Natural killer cell (primary cell): ENCODE measurements around the gene MOG. TPM values are rescaled to one million over a fixed set of nuclear protein-coding genes. Genes with fewer than 3 reads are reported as not detected.

ENCODE experiments used
- ATAC-seq, 3 donors: fragments of 150-1000 bp in 2 of 3; fragments of 200-7000 bp in 1 of 3; cut with Tn5 transposase; 1 replicate in 1 of 3; 2 replicates in 2 of 3; pipeline ENCODE4 v1.10.0; 2021; ENCODE audit warnings: mild to moderate bottlenecking in 2 of 3, moderate library complexity in 2 of 3
- DNase-seq, 2 donors: peaks; one replicate each; pipeline versions ENCODE4 v3.0.0 to v3.0.0-alpha.2; 2013 to 2021; ENCODE audit warnings: mixed read lengths in 1 of 2
- H3K27ac ChIP-seq: one replicate; pipeline ENCODE4 v1.5.1; 2013; ENCODE audit warnings: mild to moderate bottlenecking, low read length
- H3K27me3 ChIP-seq: one replicate; pipeline ENCODE4 v1.6.1; 2013; ENCODE audit warnings: low read length; ENCODE audit not compliant: control insufficient read depth, insufficient read depth
- H3K36me3 ChIP-seq: one replicate; pipeline ENCODE4 v1.6.1; 2013; ENCODE audit warnings: low read length; ENCODE audit not compliant: control insufficient read depth, insufficient read depth
- H3K4me1 ChIP-seq: one replicate; pipeline ENCODE4 v1.6.1; 2013; ENCODE audit warnings: low read length; ENCODE audit not compliant: control insufficient read depth, insufficient read depth
- H3K4me3 ChIP-seq: one replicate; pipeline ENCODE4 v1.5.1; 2013; ENCODE audit warnings: low read length
- H3K9me3 ChIP-seq: one replicate; pipeline ENCODE4 v1.6.1; 2013; ENCODE audit warnings: low read length; ENCODE audit not compliant: control insufficient read depth, insufficient read depth
- H3K27ac Mint-ChIP-seq, 2 donors: one replicate each; pipeline ENCODE4 v1.8.0; 2022; ENCODE audit warnings: mild to moderate bottlenecking in 2 of 2, mixed read lengths in 2 of 2, moderate library complexity in 1 of 2
- H3K27me3 Mint-ChIP-seq, 2 donors: one replicate each; pipeline ENCODE4 v1.8.0; 2022; ENCODE audit warnings: low read depth in 2 of 2, mixed read lengths in 2 of 2
- H3K36me3 Mint-ChIP-seq: one replicate; pipeline ENCODE4 v1.8.0; 2022; ENCODE audit warnings: mixed read lengths
- H3K4me1 Mint-ChIP-seq, 2 donors: one replicate each; pipeline ENCODE4 v1.8.0; 2022; ENCODE audit warnings: mixed read lengths in 2 of 2
- H3K4me3 Mint-ChIP-seq: one replicate; pipeline ENCODE4 v1.8.0; 2022; ENCODE audit warnings: mild to moderate bottlenecking, moderate library complexity, mixed read lengths
- H3K9me3 Mint-ChIP-seq, 2 donors: one replicate each; pipeline ENCODE4 v1.8.0; 2022; ENCODE audit warnings: mixed read lengths in 2 of 2
- WGBS: methylation state at CpG from one replicate; pipeline ENCODE4 v1.1.7; 2013; ENCODE audit warnings: missing lambda C conversion rate; ENCODE audit not compliant: insufficient coverage; 5-methylcytosine and 5-hydroxymethylcytosine counted together
- intact Hi-C: fragments of 100-400 bp; cut with micrococcal nuclease; formaldehyde crosslinking; loops from one replicate; pipeline ENCODE4 v1.14.2; 2022
- total RNA-seq, 4 donors: library from RNA; stranded (reverse); fragments of 120-200 nt in 1 of 4; gene quantifications; one replicate each; pipeline versions ENCODE4 v1.2.3 to v1.2.4, GENCODE V29; 2013 to 2022
- TF ChIP-seq, protein P1 (sequence below): fragments of 200-600 bp; IDR thresholded peaks from one replicate; pipeline ENCODE4 v1.8.0; 2022; ENCODE audit warnings: antibody characterized with exemption

MOG gene
- total RNA-seq, 3 donors from 2014 or later (not counting 1 experiment from before 2014, with no cell fraction given) = not detected

DNA sequence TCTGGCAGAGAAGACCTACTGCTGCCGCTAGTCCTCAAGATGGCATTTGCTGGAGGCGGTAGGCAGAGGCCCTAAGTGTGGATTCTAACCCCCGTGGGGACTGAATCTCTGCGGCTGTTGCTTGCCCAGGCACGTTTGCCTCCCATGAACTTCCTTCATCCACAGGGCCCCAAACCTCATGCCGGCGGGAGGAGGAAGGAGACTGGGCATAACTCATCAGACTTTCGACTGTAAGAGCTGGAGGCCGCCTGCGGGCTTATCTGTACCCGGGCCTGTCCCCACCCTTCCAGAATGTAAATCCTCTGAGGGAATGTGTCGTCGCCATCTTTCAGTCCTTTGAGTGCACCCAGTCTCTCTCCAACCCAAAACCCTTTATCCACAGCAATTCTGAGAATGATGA is 23.1 kb downstream of the MOG start:
- TF ChIP-seq, protein P1, sequence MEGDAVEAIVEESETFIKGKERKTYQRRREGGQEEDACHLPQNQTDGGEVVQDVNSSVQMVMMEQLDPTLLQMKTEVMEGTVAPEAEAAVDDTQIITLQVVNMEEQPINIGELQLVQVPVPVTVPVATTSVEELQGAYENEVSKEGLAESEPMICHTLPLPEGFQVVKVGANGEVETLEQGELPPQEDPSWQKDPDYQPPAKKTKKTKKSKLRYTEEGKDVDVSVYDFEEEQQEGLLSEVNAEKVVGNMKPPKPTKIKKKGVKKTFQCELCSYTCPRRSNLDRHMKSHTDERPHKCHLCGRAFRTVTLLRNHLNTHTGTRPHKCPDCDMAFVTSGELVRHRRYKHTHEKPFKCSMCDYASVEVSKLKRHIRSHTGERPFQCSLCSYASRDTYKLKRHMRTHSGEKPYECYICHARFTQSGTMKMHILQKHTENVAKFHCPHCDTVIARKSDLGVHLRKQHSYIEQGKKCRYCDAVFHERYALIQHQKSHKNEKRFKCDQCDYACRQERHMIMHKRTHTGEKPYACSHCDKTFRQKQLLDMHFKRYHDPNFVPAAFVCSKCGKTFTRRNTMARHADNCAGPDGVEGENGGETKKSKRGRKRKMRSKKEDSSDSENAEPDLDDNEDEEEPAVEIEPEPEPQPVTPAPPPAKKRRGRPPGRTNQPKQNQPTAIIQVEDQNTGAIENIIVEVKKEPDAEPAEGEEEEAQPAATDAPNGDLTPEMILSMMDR = no peak
- Mint-ChIP-seq H3K9me3 (no peaks in the 10 kb centered on the region), H3K36me3 (no peaks in the 10 kb centered on the region), H3K4me3 (peak overlapping the region; percentile 87), H3K4me1 (peaks cover 10 to 11% of the 10 kb centered on the region in 2 donors), H3K27me3 (peaks cover 0 to 2% of the 10 kb centered on the region in 2 donors), H3K27ac (no peak overlapping the region)
- Histone ChIP-seq H3K4me1 (peaks cover 4% of the 10 kb centered on the region), H3K4me3 (no peak overlapping the region), H3K9me3 (no peaks in the 10 kb centered on the region), H3K27ac (no peak overlapping the region), H3K27me3 (no peaks in the 10 kb centered on the region), H3K36me3 (no peaks in the 10 kb centered on the region)
- 61% methylated on average over 13 of the region's 13 CpGs for WGBS
- DNase-seq (no peak), ATAC-seq (peak in 1 of 3 donors; percentile 15)
- intact Hi-C loops = no loop called here

DNA sequence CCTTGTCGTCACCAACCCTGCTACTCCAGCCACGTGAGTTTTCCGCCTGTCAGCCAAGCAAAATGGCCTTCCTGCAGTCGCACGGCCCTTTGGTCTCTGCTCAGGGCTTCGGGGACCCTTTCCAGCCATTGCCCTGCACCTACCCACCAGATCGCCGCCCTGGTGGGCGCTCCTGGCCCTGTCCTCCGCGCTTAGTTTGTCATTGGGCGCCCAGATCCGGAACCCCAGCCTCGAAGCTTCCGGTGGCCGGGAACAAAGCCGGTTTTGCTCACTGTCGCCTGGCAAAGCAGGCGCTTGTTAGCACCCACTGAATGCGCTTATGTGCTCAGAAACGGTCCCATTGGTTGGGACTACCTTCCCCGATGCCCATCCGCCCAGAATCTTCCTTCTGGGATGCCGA is 23.5 kb downstream of the MOG start:
- TF ChIP-seq, protein P1 = no peak
- no peaks in the 10 kb centered on the region for H3K9me3 Mint-ChIP-seq
- peak in 1 of 3 donors; percentile 62 for ATAC-seq

DNA sequence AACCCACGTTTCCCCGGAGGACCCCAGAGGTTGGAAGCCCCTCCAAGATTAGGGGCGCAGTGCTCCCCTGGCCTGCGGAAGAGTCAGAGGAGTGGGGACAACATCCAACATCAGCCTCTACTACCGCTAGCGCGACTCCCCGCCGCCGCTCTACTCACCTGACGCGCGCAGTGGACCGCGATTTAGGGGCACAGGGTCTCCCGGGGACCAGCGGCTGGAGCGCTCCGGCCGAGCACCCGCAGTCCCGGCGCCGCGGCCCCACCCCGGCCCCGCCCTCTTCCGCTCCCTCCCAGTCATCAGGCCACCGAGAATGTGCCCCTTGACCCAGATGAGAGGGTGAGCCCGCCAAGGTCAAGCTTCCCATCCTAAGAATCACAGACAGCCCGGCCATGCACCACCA is 24.0 kb downstream of the MOG start, which contains the start of gene ZFP57:
Gene ZFP57 (minus strand): TSS at position 249 of the 400 bp plus-strand sequence. CDS start 4,149 bp downstream, outside the sequence.
- Histone ChIP-seq H3K4me1 (peaks cover 4% of the 10 kb centered on the region), H3K9me3 (no peaks in the 10 kb centered on the region), H3K4me3 (peak within 1 kb of the TSS; percentile 45), H3K27ac (peak within 1 kb of the TSS; percentile 29), H3K27me3 (no peaks in the 10 kb centered on the region), H3K36me3 (no peaks in the 10 kb centered on the region)
- H3K4me1 Mint-ChIP-seq = peaks cover 10 to 11% of the 10 kb centered on the region in 2 donors
- H3K4me3 Mint-ChIP-seq = peak within 1 kb of the TSS; percentile 87
- 48% methylated on average over 31 of the region's 31 CpGs for WGBS
- no peak for DNase-seq
- intact Hi-C loops = no loop called here
- no peaks in the 10 kb centered on the region for H3K36me3 Mint-ChIP-seq
- peaks cover 0 to 2% of the 10 kb centered on the region in 2 donors for H3K27me3 Mint-ChIP-seq
- TF ChIP-seq, protein P1 = no peak
- ATAC-seq = peak in 1 of 3 donors; percentile 42
- H3K9me3 Mint-ChIP-seq = no peaks in the 10 kb centered on the region
- peak within 1 kb of the TSS in 1 of 2 donors; percentile 60 for H3K27ac Mint-ChIP-seq

More for the DNA sequence above, 23.5 kb downstream of the MOG start:
- H3K4me1 ChIP-seq = peaks cover 4% of the 10 kb centered on the region
- Mint-ChIP-seq H3K27ac (peak overlapping the region in 1 of 2 donors; percentile 60), H3K4me1 (peaks cover 10 to 11% of the 10 kb centered on the region in 2 donors), H3K4me3 (peak overlapping the region; percentile 87), H3K36me3 (no peaks in the 10 kb centered on the region), H3K27me3 (peaks cover 0 to 2% of the 10 kb centered on the region in 2 donors)
- intact Hi-C loops = no loop called here
- no peak for DNase-seq
- 73% methylated on average over 24 of the region's 24 CpGs for WGBS
- H3K9me3 ChIP-seq = no peaks in the 10 kb centered on the region
- H3K36me3 ChIP-seq = no peaks in the 10 kb centered on the region
- peak overlapping the region; percentile 29 for H3K27ac ChIP-seq
- peak overlapping the region; percentile 45 for H3K4me3 ChIP-seq
- H3K27me3 ChIP-seq = no peaks in the 10 kb centered on the region

DNA sequence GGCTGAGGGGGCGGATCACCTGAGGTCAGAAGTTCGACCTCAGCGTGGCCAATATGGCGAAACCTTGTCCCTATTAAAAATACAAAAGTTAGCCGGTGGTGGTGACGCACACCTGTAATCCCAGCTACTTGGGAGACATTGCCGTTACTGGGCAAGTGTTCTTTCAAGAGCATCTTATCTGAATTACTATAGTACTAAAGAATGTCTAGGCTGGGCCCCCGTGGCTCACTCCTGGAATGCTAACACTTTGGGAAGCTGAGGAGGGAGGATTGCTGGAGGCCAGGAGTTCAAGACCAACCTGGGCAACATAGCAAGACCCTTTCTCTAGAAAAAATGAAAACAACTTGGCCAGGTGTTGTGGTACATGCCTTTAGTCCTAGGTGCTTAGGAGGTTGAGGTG is 24.9 kb downstream of the MOG start:
- intact Hi-C loops = no loop called here
- peaks cover 7 to 10% of the 10 kb centered on the region in 2 donors for H3K4me1 Mint-ChIP-seq

More for the DNA sequence above, 24.9 kb downstream of the MOG start:
- no peak overlapping the region for H3K4me3 Mint-ChIP-seq
- Histone ChIP-seq H3K9me3 (no peaks in the 10 kb centered on the region), H3K27me3 (no peaks in the 10 kb centered on the region), H3K27ac (no peak overlapping the region), H3K4me3 (no peak overlapping the region), H3K36me3 (no peaks in the 10 kb centered on the region), H3K4me1 (peaks cover 4% of the 10 kb centered on the region)
- no peaks in the 10 kb centered on the region for H3K9me3 Mint-ChIP-seq
- H3K27ac Mint-ChIP-seq = no peak overlapping the region
- H3K27me3 Mint-ChIP-seq = peaks cover 0 to 2% of the 10 kb centered on the region in 2 donors
- 95% methylated on average over 7 of the region's 8 CpGs for WGBS
- no peaks in the 10 kb centered on the region for H3K36me3 Mint-ChIP-seq
- TF ChIP-seq, protein P1 = no peak
- DNase-seq = no peak
- no peak for ATAC-seq
